GM19468 (cell line): Measurements from ENCODE around the gene NKD2.
"Not testable (repeated sequence)": the region's sequence is repeated elsewhere in the genome, so short reads cannot be mapped to it uniquely, and the experiment has no call there.

ENCODE experiments used
- ATAC-seq: cut with Tn5 transposase; IDR thresholded peaks from one replicate; pipeline ENCODE4 v1.9.1; 2021; ENCODE audit warnings: mild to moderate bottlenecking, moderate library complexity, moderate number of reproducible peaks; ENCODE audit not compliant: unreplicated experiment; ENCODE audit errors: extremely low read depth

The NKD2 gene

DNA sequence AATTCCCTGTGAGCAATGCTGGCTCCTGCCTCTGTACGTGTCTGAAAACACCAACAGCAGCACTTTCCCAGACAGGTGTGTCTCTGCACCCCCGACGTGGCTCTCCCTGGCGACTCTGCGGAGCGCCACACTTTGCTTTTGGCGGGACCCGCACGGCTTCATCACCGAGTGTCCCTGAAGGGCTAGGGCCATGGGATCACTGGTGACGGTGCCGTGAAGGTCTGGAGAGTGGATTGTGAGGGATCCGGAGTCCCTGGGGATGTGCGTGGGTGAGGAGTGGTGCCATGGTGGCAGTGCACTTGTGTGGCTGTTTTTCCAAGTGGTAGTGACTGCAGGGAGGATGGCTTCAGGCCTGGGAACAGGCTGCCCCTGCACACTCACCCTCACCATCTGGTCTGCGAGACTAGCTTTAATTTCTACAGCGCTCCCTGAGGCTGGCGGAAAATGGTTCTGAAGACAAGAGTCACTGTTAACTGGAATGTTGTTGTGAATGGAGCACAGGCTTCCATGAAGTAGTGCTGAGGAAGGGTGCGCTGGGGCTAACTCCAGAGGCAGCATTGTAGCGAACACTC is 3.2 kb downstream of the NKD2 start:
- ATAC-seq, result no peak

- ATAC-seq, result no peak
Observed at GRCh38 chr5:1012313-1012841, 3.8 kb downstream of the NKD2 start.

DNA sequence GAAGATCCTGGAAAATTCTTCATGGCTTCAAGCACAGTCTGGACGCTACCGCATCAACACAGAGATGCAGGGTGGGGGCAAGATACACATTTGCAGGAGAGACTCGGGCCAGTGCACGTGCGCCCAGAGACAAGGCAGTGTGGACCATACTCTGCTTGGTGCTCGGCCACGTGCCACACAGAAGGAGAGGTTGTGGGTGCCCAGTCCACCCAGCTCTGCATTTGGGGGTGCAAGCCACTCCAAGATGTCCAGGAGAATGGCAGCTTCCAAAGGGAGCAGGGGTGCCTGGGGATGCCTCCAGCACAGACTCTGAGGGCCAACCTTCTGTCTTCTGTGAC is 4.3 kb downstream of the NKD2 start:
- ATAC-seq, result no peak

DNA sequence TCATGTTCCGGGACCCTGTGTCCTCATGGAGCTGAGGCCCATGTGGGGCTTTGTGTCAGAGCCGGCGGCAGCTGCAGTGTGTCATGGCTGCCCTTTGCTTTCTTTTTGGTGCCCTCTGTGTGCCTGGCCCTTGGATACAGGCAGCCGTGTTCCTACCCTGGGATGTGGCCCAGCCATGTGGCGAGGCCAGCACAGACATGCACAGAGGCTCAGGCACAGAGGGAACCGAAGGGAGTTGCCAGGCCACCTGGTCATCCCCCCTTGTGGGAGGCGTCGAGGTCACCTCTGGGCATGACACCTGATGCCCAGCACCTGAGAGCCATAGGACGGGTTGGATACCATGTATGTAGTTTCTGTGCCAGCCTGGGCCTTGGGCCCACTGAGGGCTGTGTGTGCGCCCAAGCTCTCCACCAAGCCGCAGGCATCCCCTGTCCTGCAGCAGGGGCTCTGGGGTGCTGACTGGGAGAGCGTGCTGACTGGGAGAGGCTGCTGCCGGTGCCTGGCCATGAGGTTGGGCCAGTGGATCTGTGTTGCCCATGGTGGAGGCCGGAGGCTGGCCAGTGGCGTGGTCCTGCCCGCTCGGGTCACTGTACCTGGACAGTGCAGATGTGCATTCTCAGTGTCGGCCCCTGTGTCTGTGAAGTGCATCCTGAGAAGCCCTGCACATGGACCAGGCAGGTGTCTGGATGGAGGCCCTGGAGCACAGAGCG is 4.8 kb downstream of the NKD2 start:
- ATAC-seq, result no peak

GRCh38 chr5:1013948-1014301 is 5.3 kb downstream of the NKD2 start:
- ATAC-seq, result no peak

DNA sequence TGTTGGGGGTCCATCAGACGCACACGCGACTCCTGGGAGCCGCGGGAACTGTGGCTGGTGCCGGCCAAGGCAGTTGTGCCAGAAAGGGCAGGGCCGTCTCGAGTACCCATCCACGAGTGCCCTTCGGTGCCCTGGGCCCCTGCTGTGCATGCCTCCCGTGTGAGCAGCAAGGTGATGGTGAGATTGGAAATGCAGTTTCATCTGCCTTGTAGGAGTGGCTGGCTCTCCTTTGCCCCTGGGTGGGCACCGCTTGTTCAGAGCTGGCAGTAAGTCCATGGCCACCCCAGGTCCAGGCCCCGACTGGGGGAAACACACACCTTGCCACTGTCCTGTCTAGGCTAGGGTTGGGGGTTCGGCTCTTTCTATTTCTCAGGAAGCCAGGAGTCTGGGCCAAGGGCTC is 5.7 kb downstream of the NKD2 start:
- ATAC-seq, result no peak

DNA sequence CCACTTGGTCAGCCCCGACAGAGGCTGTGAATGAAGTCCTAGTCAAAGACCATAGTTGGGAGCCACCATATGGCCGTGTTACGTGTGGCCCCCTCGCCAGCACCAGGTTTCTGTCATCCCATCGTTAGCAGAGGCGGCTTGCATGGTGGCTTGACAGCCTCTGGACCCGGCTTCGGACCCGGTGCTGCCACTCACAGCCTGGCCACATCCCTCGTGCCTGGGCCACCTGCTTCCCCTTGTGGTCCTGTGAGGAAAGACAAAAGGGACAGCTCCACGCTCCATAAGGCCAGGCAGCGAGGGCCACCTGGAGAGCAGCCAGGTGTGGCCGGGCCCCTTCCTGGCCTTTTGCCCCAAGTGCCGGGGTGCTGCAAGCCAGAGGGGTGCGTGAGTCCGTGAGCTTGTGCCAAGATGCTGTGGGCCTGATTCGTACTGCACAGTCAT is 6.2 kb downstream of the NKD2 start:
- no peak for ATAC-seq

- ATAC-seq, result no peak
Observed at GRCh38 chr5:1015507-1015906, 6.9 kb downstream of the NKD2 start.

DNA sequence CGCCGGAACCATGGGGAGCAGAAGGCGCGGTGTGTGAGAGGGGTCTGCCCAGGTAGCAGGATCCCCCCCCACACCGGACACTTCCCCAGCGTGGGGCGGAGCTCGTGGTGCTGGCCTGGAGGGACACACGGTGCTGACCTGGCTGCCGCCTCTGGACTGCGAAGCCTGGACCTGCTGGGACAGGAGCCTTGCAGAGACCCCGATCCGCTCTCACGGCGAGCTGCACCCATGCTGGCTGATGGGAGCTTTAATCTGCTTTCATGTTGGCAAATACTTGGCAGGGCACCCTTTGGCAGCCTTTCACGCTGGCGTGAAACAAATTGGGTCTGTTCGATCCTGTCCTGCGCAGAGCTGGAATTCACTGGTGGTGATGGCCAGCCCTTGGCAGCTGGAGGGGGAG is 7.4 kb downstream of the NKD2 start:
- no peak for ATAC-seq

- ATAC-seq, result no peak
Observed at GRCh38 chr5:1016476-1016875, 7.9 kb downstream of the NKD2 start.

DNA sequence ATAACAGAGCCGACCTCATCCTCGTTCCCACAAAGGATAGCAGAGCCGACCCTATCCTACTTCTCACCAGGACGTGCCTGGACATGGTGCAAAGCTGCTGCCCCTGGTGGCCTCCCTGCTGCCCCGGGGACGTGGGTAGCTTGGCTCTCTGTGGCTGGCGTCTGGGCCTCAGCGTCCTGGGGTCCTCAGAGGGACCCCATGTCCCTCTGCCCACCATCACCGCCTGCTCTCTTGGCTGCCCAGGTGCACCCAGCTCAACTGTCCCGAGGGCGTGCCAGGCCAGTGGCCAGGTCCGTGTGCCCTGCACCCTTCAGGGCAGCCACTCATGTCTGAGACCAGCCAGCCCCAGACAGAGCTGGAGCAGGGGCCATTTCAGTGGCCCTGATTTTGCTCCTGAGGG is 8.5 kb downstream of the NKD2 start:
- ATAC-seq, result no peak

GRCh38 chr5:1017691-1018455 is 9.3 kb downstream of the NKD2 start:
- ATAC-seq, result no peak

GRCh38 chr5:1018596-1018995 is 10.0 kb downstream of the NKD2 start:
- no peak for ATAC-seq

- no peak for ATAC-seq
Observed at GRCh38 chr5:1019001-1019905, 10.7 kb downstream of the NKD2 start.

- no peak for ATAC-seq
Observed at GRCh38 chr5:1020452-1020961, 11.9 kb downstream of the NKD2 start.

DNA sequence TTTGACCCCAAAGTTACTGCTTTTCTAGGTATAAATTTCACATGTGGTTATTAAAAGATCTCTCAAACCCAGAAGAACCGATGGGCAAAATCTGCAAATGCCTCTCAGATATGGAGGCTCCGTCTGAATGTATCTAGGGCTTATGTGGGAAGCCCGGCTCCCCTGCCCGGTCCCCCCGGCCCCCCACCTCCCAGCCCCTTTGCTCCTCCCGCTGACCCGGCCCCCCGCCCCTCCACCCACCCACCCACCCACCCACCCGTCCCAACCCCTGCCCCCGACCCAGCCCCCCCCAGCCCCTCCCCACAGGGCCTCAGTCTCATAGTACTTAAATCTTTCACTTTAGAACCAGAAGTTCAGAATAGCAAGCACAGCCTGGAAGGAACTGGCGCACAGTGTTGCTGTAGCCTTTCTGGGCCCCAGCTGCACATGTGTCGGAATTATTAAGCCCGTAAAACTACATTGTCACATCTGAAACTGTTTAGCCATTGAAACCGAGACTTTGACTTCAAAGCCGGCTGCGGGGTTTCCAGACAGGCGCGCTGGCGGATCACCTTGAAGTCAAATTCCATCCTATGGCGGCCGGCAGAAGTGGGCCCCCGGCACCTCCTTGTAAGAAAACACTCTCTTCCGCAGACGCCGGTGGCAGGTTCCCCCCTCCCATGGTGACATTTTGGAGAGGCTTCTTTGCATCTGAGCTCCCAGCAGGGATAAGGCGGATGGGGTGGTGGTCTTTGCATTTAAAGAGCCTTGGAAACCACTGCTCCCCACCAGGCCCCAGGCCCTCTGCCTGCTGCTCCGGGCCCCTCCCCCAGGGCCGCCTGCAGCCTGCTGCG is 12.8 kb downstream of the NKD2 start:
- ATAC-seq, result no peak

DNA sequence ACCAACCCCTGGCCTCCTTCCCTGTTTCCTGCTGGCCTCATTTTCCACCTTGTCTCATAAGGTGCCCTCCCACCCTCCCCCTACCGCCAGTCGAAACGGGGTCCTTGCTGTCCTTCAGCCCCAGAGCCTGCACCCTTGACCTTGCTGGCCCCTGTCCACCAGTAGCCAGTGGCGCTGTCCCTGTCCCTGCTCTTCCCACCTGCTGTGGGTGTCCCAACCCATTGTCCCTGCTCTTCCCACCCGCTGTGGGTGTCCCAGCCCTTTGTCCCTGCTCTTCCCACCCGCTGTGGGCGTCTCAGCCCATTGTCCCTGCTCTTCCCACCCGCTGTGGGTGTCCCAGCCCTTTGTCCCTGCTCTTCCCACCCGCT is 13.4 kb downstream of the NKD2 start:
- not testable (repeated sequence) for ATAC-seq

DNA sequence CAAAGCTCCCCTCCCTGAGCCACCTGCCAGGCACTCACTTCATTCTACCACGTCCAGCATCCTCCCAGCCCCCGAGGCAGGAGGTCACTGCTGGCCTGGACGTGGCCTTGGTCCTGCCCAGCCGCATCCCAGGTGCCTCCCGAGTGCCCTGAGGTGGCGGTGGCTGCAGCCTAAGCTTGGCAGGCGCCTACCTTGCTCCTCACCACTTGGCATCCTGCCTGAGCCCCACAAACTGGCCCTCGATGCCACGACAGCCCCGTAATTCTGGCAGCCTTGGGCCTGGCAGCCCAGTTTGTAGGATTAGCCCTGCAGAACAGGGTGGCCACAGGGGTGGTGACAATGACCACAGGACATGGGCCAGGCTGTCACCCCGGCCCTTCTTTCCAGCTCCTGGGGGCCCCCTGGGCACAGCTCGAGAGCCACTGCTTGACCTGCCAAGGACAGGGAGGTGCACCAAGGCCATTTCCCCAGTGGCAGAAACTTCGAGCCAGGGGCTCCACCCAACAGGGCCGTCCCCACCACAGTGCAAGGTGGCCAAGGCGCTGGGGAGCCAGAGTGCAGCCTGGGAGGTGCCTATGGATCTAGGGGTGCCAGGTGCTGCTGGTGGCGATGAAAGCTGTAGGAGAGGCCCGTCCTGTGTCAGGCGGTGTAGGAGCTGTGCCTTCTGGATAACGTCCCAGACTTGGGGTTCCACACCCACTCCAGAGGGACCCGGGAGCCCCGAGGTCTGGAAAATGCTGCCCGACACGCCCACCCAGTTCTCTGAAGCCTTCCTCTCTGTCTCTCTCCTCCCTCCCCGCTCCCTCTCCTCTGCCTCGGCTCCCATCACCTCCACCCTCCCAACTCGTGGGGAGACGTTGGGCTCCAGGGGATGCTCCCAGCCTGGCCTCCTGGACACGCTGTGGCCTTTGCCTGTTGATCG is 18.4 kb downstream of the NKD2 start:
- ATAC-seq, result no peak
